ENCODE measurements around the gene PTPN1. TPM values are rescaled to one million over a fixed set of nuclear protein-coding genes. Genes with fewer than 3 reads are reported as not detected.

PTPN1 gene
- total RNA-seq, 2 experiments from 2014 or later, result 17.1 to 25.1 TPM

DNA sequence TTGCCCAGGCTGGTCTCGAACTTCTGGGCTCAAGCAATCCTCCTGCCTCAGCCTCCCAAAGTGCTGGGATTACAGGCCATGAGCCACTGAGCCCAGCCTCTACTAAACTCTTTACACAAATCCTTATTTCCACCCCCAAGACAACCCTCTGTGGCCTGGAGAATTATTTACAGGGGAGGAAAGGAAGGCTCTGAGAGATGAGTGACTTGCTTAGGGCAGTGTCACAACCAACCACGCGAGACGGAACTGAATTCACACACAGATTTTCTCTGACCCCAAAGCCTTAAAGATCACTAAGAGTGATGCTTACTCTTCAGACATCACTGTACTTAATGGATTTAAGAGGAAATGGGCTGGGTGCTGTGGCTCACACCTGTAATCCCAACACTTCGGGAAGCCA, 95.0 kb downstream of the PTPN1 start:
- Histone ChIP-seq H3K4me2 (ENCODE audit: low read length) (no peak overlapping the region), H3K9me2 (ENCODE audit: insufficient read depth, low read length) (no peaks in the 10 kb centered on the region), H2AFZ (ENCODE audit: low read length) (no peak overlapping the region), H3K9me3 (ENCODE audit: low read length) (no peaks in the 10 kb centered on the region), H3K79me2 (ENCODE audit: insufficient read depth, low read depth, low read length) (no peaks in the 10 kb centered on the region), H3K4me3 (ENCODE audit: low read depth, low read length, poor library complexity, severe bottlenecking) (no peak overlapping the region), H3K4me1 (ENCODE audit: insufficient read depth, low read length, poor library complexity, severe bottlenecking) (no peaks in the 10 kb centered on the region), H3K27ac (ENCODE audit: low read depth, low read length, poor library complexity, severe bottlenecking) (no peak overlapping the region), H4K20me1 (ENCODE audit: insufficient read depth, low read length) (no peaks in the 10 kb centered on the region), H3K36me3 (ENCODE audit: insufficient read depth, low read length) (no peaks in the 10 kb centered on the region)
- CTCF ChIA-PET (ENCODE audit: unreplicated experiment), result no interaction called here
- TF ChIP-seq, protein P1, sequence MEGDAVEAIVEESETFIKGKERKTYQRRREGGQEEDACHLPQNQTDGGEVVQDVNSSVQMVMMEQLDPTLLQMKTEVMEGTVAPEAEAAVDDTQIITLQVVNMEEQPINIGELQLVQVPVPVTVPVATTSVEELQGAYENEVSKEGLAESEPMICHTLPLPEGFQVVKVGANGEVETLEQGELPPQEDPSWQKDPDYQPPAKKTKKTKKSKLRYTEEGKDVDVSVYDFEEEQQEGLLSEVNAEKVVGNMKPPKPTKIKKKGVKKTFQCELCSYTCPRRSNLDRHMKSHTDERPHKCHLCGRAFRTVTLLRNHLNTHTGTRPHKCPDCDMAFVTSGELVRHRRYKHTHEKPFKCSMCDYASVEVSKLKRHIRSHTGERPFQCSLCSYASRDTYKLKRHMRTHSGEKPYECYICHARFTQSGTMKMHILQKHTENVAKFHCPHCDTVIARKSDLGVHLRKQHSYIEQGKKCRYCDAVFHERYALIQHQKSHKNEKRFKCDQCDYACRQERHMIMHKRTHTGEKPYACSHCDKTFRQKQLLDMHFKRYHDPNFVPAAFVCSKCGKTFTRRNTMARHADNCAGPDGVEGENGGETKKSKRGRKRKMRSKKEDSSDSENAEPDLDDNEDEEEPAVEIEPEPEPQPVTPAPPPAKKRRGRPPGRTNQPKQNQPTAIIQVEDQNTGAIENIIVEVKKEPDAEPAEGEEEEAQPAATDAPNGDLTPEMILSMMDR (conservative IDR thresholded peaks at IDR 0.05; ENCODE audit: low read length), result no peak
- POLR2A ChIA-PET, result interaction anchor here (0.7 kb wide), 1 partner anchor 391 kb away, joined by 3 read pairs; no protein-coding TSS in a partner anchor
- no TSS peak for BruUV-seq (replicated peaks)
- DNase-seq (ENCODE audit: low spot score), result no peak
- intact Hi-C loops (cut with micrococcal nuclease; ENCODE audit: unreplicated experiment), result no loop called here

DNA sequence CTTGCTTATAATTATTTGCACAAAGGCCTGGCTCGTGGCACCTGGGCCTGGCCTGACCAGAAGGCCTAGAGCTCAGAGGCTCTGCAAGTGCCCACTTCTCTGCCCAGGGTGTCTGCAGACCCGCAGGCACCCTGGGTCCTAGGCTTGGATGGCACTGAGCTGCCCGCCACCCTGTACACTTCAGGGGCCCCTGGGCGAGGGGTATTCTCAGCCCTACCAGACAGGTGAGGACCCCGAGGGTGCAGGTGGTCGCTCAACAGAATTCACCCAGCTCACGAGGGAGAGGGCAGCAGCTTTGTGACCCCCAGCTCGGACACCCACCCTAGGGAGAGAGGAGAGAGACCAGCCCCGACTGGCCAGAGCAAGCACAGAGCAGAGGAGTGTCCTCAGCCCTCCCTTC, 97.3 kb downstream of the PTPN1 start:
- Histone ChIP-seq H3K36me3 (ENCODE audit: insufficient read depth, low read length) (no peaks in the 10 kb centered on the region), H3K4me1 (ENCODE audit: insufficient read depth, low read length, poor library complexity, severe bottlenecking) (no peaks in the 10 kb centered on the region), H3K9me3 (ENCODE audit: low read length) (no peaks in the 10 kb centered on the region), H3K4me3 (ENCODE audit: low read depth, low read length, poor library complexity, severe bottlenecking) (no peak overlapping the region), H3K27ac (ENCODE audit: low read depth, low read length, poor library complexity, severe bottlenecking) (no peak overlapping the region), H2AFZ (ENCODE audit: low read length) (no peak overlapping the region), H3K4me2 (ENCODE audit: low read length) (no peak overlapping the region), H4K20me1 (ENCODE audit: insufficient read depth, low read length) (no peaks in the 10 kb centered on the region), H3K9me2 (ENCODE audit: insufficient read depth, low read length) (no peaks in the 10 kb centered on the region), H3K79me2 (ENCODE audit: insufficient read depth, low read depth, low read length) (no peaks in the 10 kb centered on the region)
- no TSS peak for BruUV-seq (replicated peaks)
- TF ChIP-seq, protein P1 (conservative IDR thresholded peaks at IDR 0.05; ENCODE audit: low read length), result no peak
- no peak for TF ChIP-seq EZH2phosphoT487 (IDR thresholded peaks at IDR 0.05; ENCODE audit: borderline replicate concordance, low read depth, low read length)
- CTCF ChIA-PET (ENCODE audit: unreplicated experiment), result no interaction called here
- POLR2A ChIA-PET, result no interaction called here
- DNase-seq (ENCODE audit: low spot score), result no peak
- intact Hi-C loops (cut with micrococcal nuclease; ENCODE audit: unreplicated experiment), result no loop called here

DNA sequence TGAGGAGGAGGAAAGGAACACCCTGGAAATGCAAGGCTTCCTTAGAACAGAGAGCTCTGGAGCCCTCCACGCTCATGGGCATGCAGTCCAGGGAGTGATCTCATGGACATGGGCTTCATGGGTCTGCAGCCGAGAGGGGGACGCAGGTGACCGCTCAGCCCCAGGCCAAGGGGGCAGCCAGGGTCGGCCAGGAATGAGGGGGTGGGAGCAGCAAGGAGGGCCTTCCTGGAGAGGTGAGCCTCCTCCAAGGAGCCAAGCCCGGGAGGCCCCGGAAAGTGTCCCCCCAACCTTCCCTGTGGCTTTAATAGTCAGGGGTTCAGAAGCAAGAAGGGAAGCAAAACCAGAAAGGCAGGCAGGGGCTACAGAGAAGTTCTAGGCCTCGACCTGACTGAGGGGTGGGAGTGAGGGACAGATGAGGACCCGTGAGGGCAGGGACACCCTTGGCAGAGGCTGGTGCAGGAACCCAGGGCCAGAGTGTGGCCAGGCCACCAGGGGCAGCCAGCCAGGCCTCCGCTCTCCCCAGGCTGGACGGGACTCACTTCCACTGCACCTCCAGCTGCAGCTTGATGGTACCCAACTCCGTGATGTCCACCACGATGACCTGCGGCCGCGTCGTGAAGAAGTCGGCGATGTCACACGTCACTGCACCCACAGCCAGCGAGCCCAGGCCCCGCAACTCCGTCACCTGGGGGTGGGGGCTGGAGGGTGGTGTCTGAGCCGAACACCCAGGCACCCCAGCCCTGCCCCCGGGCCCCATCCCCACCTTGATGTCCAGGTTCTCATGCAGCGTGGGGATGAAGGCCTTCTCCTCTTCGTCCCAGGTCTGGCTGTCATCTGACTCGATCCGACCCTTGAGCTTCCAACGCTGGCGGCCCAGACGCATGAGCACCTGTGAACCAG, 97.9 kb downstream of the PTPN1 start:
- H3K9me3 ChIP-seq (ENCODE audit: low read length), result no peaks in the 10 kb centered on the region
- CTCF ChIA-PET (ENCODE audit: unreplicated experiment), result no interaction called here

More for the DNA sequence above, 97.9 kb downstream of the PTPN1 start:
- no peak for DNase-seq (ENCODE audit: low spot score)
- no peak overlapping the region for H3K4me2 ChIP-seq (ENCODE audit: low read length)
- H3K4me3 ChIP-seq (ENCODE audit: low read depth, low read length, poor library complexity, severe bottlenecking), result no peak overlapping the region
- no TSS peak for BruUV-seq (replicated peaks)
- no peaks in the 10 kb centered on the region for H3K9me2 ChIP-seq (ENCODE audit: insufficient read depth, low read length)
- no peak for TF ChIP-seq EZH2phosphoT487 (IDR thresholded peaks at IDR 0.05; ENCODE audit: borderline replicate concordance, low read depth, low read length)
- TF ChIP-seq, protein P1 (conservative IDR thresholded peaks at IDR 0.05; ENCODE audit: low read length), result no peak
- POLR2A ChIA-PET, result interaction anchor here (1.1 kb wide), 1 partner anchor 34 kb away, joined by 3 read pairs; no protein-coding TSS in a partner anchor
- H3K36me3 ChIP-seq (ENCODE audit: insufficient read depth, low read length), result no peaks in the 10 kb centered on the region
- H3K4me1 ChIP-seq (ENCODE audit: insufficient read depth, low read length, poor library complexity, severe bottlenecking), result no peaks in the 10 kb centered on the region
- no peak overlapping the region for H2AFZ ChIP-seq (ENCODE audit: low read length)
- no peaks in the 10 kb centered on the region for H3K79me2 ChIP-seq (ENCODE audit: insufficient read depth, low read depth, low read length)
- H4K20me1 ChIP-seq (ENCODE audit: insufficient read depth, low read length), result no peaks in the 10 kb centered on the region
- intact Hi-C loops (cut with micrococcal nuclease; ENCODE audit: unreplicated experiment), result no loop called here
- H3K27ac ChIP-seq (ENCODE audit: low read depth, low read length, poor library complexity, severe bottlenecking), result no peak overlapping the region
